Neural crest cell (in vitro differentiated cells): ENCODE measurements around the gene ZNF804B. TPM values are rescaled to one million over a fixed set of nuclear protein-coding genes. Genes with fewer than 3 reads are reported as not detected.

Experiments
- DNase-seq: peaks from one replicate; pipeline ENCODE4 v3.0.0; 2021; ENCODE audit warnings: low read depth, mixed read lengths, low spot score
- H3K27ac Mint-ChIP-seq: one replicate; pipeline ENCODE4 v1.8.0; 2021; ENCODE audit warnings: mild to moderate bottlenecking, mixed read lengths; ENCODE audit not compliant: unreplicated experiment
- H3K27me3 Mint-ChIP-seq: 2 replicates; pipeline ENCODE4 v1.8.0; 2021; ENCODE audit warnings: low read depth, mild to moderate bottlenecking, mixed read lengths
- H3K36me3 Mint-ChIP-seq: 2 replicates; pipeline ENCODE4 v1.8.0; 2021; ENCODE audit warnings: low read depth, mild to moderate bottlenecking, mixed read lengths
- H3K4me1 Mint-ChIP-seq: 2 replicates; pipeline ENCODE4 v1.8.0; 2021; ENCODE audit warnings: mixed read lengths
- H3K4me3 Mint-ChIP-seq: one replicate; pipeline ENCODE4 v1.8.0; 2021; ENCODE audit warnings: mild to moderate bottlenecking, mixed read lengths
- H3K9me3 Mint-ChIP-seq: 2 replicates; pipeline ENCODE4 v1.8.0; 2021; ENCODE audit warnings: mixed read lengths
- total RNA-seq: library from RNA; stranded (reverse); gene quantifications from 2 replicates; pipeline ENCODE4 v1.2.1, GENCODE V29; 2021
- TF ChIP-seq, protein P1 (sequence below): fragments of 200-600 bp; sonication (generic); conservative IDR thresholded peaks from 2 replicates; pipeline ENCODE4 v1.5.0; 2021; ENCODE audit warnings: antibody characterized with exemption, mild to moderate bottlenecking

Gene ZNF804B
- total RNA-seq, 1 donor from 2014 or later, result not detected

DNA sequence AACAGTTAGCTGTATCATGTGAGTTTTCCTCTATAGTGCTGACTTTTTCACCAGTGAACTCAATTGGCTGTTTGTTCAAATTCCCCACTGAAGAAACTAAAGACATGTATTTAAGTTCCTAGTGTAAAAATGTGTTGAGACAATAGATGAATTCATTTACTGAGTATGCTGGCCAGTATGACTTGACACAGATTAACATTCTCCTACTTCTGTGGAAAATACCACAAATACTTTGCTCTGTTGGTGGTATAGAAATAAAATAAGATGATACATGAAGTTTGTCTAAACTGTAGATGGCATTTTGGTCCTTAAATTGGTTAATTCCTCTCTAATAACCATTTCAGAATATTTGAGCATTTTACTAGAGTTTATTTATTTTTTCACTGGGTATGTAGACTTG is 263.7 kb downstream of the ZNF804B start:
- Mint-ChIP-seq H3K4me1 (peaks cover 8% of the 10 kb centered on the region), H3K27me3 (no peaks in the 10 kb centered on the region), H3K36me3 (peaks cover 5% of the 10 kb centered on the region), H3K4me3 (no peak overlapping the region), H3K27ac (no peak overlapping the region), H3K9me3 (peaks cover 13% of the 10 kb centered on the region)
- TF ChIP-seq, protein P1, sequence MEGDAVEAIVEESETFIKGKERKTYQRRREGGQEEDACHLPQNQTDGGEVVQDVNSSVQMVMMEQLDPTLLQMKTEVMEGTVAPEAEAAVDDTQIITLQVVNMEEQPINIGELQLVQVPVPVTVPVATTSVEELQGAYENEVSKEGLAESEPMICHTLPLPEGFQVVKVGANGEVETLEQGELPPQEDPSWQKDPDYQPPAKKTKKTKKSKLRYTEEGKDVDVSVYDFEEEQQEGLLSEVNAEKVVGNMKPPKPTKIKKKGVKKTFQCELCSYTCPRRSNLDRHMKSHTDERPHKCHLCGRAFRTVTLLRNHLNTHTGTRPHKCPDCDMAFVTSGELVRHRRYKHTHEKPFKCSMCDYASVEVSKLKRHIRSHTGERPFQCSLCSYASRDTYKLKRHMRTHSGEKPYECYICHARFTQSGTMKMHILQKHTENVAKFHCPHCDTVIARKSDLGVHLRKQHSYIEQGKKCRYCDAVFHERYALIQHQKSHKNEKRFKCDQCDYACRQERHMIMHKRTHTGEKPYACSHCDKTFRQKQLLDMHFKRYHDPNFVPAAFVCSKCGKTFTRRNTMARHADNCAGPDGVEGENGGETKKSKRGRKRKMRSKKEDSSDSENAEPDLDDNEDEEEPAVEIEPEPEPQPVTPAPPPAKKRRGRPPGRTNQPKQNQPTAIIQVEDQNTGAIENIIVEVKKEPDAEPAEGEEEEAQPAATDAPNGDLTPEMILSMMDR, result no peak
- no peak for DNase-seq

DNA sequence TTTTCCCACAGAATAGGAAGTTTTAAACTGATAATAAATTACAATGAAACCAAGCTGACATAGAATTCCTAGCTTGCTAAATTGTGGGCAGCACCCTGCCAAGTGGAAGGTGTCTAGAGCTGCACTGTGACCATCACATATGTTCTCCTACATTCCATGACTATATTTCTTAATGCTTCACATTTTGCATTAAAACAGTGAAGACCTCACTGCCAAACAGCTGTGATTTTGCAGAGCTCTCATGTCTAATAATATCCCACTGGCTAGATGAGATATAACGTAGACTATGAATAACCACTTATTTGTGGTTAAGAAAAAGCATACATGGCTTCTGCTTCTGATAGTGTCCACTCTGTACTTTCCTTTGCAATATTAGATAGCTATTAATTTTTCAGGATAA is 264.4 kb downstream of the ZNF804B start:
- Mint-ChIP-seq H3K27ac (no peak overlapping the region), H3K4me3 (no peak overlapping the region), H3K9me3 (peaks cover 8% of the 10 kb centered on the region), H3K36me3 (peaks cover under 1% of the 10 kb centered on the region), H3K4me1 (peaks cover 8% of the 10 kb centered on the region), H3K27me3 (no peaks in the 10 kb centered on the region)
- TF ChIP-seq, protein P1, result no peak
- no peak for DNase-seq

GRCh38 chr7:89027781-89028180 is 268.3 kb downstream of the ZNF804B start:
- Mint-ChIP-seq H3K36me3 (no peaks in the 10 kb centered on the region), H3K27me3 (no peaks in the 10 kb centered on the region), H3K9me3 (no peaks in the 10 kb centered on the region), H3K4me1 (peaks cover 8% of the 10 kb centered on the region), H3K27ac (no peak overlapping the region), H3K4me3 (no peak overlapping the region)
- DNase-seq, result no peak
- TF ChIP-seq, protein P1, result no peak

DNA sequence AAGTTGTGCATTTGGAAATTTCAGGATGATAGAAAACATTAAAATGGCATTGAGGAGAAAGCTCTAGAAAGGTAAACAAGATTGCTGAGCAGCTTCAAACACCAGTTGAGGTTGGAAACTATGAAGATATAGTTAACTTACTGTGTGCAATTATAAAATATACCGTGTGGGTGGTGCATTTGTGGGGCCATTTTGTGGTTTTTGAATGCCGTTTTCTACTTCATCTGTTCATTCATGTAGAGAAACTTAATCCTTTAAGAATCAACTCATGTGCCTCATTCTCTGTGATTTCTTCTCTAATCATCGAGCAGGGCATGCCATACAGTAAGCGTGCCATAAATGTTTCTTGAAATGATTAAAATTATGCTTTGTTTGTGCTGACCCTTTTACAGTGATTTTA is 268.8 kb downstream of the ZNF804B start:
- no peaks in the 10 kb centered on the region for H3K27me3 Mint-ChIP-seq
- peaks cover 4% of the 10 kb centered on the region for H3K4me1 Mint-ChIP-seq
- DNase-seq, result no peak
- no peak overlapping the region for H3K27ac Mint-ChIP-seq
- H3K36me3 Mint-ChIP-seq, result no peaks in the 10 kb centered on the region
- H3K4me3 Mint-ChIP-seq, result no peak overlapping the region
- TF ChIP-seq, protein P1, result no peak
- H3K9me3 Mint-ChIP-seq, result no peaks in the 10 kb centered on the region

DNA sequence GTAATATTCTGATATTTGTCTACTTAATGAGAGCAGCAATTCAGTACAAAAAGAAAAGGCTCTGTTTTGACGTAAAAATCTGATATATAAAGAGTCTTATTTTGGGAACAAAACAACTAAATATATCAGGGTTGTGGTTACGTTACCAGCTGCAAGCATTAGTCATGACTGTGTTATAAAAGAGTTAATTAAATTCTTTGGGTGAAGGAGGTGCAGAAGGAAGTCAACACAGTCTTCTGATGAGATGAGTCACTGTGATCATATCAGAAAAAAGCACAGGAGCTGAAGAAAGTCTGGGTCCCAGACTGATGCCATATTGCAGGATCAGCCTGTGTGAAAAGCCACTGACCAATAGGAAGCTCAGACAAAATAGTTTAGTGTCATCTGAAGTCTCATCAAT is 270.4 kb downstream of the ZNF804B start:
- no peaks in the 10 kb centered on the region for H3K27me3 Mint-ChIP-seq
- H3K4me3 Mint-ChIP-seq, result no peak overlapping the region
- peaks cover 3% of the 10 kb centered on the region for H3K9me3 Mint-ChIP-seq
- no peak for DNase-seq
- no peaks in the 10 kb centered on the region for H3K4me1 Mint-ChIP-seq
- no peak overlapping the region for H3K27ac Mint-ChIP-seq
- no peaks in the 10 kb centered on the region for H3K36me3 Mint-ChIP-seq
- TF ChIP-seq, protein P1, result no peak

DNA sequence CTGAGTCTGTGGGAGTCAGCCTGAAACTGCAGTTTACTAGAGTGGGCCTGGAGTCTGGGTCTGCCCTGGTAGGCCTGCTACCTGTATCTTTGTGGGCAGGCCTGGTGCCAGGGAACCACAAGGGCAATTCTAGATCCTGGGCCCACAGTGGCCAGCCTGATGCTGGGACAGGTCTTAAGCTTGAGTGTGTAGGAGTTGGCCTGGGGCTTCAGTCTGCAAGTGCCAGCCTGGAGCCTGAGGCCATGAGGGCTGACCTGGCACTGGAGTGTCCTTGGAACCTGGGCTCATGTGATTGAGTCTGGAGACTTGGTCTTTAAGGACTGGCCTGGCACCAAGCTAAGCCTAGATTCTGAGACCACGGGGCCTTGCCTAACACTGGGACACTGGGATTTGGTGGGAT is 281.7 kb downstream of the ZNF804B start:
- TF ChIP-seq, protein P1, result no peak
- DNase-seq, result no peak

More for the DNA sequence above, 281.7 kb downstream of the ZNF804B start:
- Mint-ChIP-seq H3K4me1 (no peaks in the 10 kb centered on the region), H3K4me3 (no peak overlapping the region), H3K9me3 (peaks cover 5% of the 10 kb centered on the region), H3K27ac (no peak overlapping the region), H3K36me3 (peaks cover 2% of the 10 kb centered on the region), H3K27me3 (no peaks in the 10 kb centered on the region)
